NCI-H2196 treated with DMSO at 0.1 percent for 48 hours (cell line): Measurements from ENCODE around the gene GNA14.
A peak's percentile ranks its signal among the peaks of the same experiment; 100 is the strongest.
"Not testable (repeated sequence)": the region's sequence is repeated elsewhere in the genome, so short reads cannot be mapped to it uniquely, and the experiment has no call there.

ENCODE experiments used
- DNase-seq: peaks from one replicate; lab custom pipeline; 2025; ENCODE audit not compliant: unreplicated experiment; lab: John Stamatoyannopoulos, UW

The GNA14 gene

DNA sequence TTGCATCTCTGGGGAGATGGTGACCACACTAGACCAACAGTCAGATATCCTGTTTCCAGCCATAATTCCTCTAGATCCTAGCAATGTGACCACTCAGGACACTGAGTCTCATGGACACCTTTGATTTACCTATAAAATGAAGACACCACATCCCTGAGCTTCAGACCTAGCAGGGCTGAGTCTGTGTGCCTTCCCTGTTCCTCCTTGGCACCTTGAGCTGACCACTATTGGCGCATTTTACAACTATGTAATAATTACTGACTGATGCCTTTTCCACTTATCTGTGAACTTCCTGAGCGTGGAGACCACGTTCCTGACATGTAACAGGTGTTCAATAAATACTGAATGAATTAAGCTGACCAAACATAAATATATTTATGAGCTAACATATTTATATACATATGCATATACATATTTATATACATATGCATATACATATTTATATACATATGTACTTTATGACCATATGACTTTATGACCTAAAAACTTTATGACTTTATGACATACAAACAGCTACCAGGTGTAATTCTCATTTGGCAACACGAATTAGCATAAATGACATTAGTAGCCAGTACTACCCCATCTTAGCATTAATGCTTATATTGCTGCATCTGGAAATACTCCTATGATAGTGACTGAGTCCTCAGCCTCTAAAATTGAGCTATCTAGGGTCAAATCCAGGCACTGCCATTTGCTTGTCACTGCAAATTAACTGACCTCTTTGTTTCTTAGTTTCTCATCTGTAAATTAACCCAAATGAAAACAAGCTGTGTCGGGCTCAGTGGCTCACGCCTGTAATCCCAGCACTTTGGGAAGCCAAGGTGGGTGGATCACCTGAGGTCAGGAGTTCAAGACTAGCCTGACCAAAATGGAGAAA, 150.6 kb downstream of the GNA14 start:
- no peak for DNase-seq

GRCh38 chr9:77495834-77496671, 152.1 kb downstream of the GNA14 start:
- DNase-seq, result peak; percentile 43

- not testable (repeated sequence) for DNase-seq
Observed at GRCh38 chr9:77490279-77490678, 157.8 kb downstream of the GNA14 start.

DNA sequence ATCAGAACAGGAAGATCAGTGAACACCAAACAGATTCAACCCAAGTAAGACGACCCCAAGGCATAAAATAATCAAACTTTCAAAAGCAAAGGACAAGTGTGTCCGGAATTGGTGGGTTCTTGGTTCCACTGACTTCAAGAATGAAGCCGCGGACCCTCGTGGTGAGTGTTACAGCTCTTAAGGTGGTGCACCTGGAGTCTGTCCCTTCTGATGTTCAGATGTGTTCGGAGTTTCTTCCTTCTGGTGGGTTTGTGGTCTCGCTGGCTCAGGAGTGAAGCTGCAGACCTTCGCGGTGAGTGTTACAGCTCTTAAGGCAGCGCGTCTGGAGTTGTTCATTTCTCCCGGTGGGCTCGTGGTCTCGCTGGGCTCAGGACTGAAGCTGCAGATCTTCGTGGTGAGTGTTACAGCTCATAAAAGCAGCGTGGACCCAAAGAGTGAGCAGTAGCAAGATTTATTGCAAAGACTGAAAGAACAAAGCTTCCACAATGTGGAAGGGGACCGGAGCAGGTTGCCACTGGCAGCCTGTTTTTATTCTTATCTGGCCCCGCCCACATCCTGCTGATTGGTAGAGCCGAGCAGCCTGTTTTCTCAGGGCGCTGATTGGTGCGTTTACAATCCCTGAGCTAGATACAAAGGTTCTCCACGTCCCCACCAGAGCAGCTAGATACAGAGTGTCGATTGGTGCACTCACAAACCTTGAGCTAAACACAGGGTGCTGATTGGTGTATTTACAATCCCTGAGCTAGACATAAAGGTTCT, 158.5 kb downstream of the GNA14 start:
- not testable (repeated sequence) for DNase-seq

GRCh38 chr9:77488439-77489126, 159.5 kb downstream of the GNA14 start:
- no peak for DNase-seq

- DNase-seq, result no peak
Observed at GRCh38 chr9:77486968-77487367, 161.2 kb downstream of the GNA14 start.

GRCh38 chr9:77486463-77486862, 161.7 kb downstream of the GNA14 start:
- no peak for DNase-seq

DNA sequence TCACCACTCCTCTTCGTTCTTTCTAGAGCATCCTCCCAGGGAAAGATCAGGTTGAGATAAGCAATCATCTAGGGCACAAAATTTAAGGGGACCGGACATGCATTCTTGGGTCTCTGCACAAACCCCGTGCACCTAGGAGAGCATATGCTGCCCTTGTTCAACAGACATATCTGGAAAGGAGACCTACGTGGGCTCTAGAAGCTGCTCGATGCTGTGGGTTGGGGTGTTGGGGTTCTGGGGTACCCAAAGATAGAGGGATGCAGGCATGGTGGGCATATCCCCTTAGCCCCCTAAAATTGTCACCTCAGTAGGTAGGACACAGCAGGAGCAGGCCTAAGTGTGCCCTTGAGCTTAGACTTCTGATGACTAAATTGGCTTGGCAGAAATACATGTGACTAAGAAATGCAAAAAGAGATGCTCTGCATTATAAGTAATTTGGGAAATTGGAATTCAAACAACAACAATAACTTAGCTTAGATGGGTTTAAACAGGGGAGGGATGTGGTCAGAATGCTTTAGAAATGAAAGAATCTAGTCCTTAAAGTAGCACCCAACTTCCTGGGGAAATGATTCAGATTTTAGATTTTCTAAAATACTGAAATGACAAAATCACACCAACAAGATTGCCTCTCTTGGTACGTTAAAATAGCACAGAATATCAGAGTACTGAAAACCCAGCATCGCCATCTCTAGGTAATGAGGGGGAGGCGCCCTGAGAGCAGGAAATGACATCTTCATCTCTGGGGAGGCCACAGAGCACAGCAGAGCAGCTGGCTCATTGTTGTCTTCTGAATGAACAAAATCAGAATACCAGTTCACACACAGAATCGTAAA, 172.3 kb downstream of the GNA14 start:
- no peak for DNase-seq

GRCh38 chr9:77474936-77475335, 173.2 kb downstream of the GNA14 start:
- no peak for DNase-seq

DNA sequence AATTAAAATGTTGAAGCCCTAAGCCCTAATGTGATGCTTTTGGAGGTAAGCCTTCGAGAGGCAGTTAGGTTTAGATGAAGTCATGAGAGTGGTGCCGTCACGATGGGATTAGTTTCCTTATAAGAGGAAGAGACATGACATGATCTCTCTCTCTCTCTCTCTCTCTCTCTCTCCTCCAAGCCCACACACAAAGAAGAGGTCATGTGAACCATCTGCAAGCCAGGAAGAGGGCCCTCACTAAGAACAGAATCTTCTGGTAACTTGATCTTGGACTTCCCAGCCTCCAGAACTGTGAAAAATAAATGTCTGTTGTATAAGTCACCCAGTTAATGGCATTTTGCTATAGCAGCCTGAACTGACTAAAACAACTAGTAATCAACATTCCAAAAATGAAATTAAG, 175.5 kb downstream of the GNA14 start:
- no peak for DNase-seq

DNA sequence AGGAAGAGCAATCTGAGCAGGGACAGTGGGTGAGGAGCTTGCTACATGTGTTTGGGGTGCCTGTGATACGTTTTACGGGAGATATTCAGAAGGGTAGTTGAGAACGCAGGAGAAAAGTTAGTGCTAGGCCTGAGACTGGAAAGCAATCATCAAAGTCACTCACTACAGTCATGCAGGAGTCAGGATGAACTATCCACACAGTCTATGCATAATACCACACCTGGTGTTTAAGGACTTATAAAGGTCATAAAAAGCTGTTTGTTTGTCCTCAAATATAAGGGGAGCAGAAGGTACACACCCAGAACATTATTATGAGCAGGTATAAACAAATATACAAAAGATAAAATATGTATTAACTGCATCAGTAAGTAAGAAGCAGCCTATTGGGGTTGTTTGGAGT, 176.6 kb downstream of the GNA14 start:
- no peak for DNase-seq

GRCh38 chr9:77469515-77470231, 178.4 kb downstream of the GNA14 start:
- DNase-seq, result no peak

- DNase-seq, result no peak
Observed at GRCh38 chr9:77464661-77465060, 183.5 kb downstream of the GNA14 start.

- DNase-seq, result no peak
Observed at GRCh38 chr9:77463151-77463550, 185.0 kb downstream of the GNA14 start.

DNA sequence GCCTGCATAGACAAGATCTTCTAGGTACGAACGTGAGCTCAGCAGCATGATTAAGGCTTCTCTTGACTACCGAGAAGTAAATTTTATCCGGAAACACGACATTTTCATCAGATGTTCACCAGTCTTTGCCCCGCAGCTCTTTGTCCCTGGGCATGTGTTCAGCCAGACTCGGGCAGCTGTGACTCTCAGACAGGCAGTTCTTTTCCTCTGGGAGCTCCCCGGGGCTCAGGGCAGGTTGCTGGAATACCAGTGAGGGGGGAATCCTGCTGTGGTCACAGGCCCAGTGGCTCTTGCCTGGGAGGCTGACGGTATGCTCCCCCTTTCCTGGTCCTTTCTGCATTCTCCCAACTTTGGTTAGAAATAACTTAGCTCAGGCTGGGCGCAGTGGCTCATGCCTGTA, 186.1 kb downstream of the GNA14 start:
- DNase-seq, result no peak

GRCh38 chr9:77460938-77461337, 187.2 kb downstream of the GNA14 start:
- no peak for DNase-seq

GRCh38 chr9:77457916-77458592, 190.1 kb downstream of the GNA14 start:
- no peak for DNase-seq

DNA sequence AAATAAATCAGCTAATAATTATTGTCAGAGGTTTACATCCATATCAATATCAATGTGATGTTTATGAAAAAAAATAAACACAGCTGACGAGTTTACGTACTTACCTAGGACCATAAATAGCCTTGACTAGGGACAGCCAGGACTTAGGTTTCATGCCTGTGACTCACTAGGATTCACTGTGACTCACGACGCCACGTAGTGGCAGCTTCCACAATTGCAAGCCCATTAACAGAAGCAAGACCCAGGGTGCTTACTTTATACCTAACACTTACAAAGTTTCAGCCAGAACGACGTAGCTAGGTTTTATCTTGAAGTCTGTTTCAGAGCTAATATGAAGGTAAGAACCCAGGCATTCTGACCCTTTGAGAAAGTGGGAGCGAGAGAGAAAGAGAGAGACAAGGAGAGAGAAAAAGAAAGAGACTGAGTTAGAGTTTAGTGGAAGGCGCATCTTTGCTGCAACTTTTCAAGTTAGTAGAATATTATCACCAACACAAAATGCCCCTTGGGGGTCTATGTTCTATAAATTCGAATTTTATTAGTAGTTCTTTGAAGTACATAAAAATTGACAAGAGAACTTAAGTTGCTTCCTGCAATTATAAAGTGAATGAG, 191.2 kb downstream of the GNA14 start:
- DNase-seq, result peak; percentile 12
